Tibial nerve (tissue), 4 donors: ENCODE results near the gene SLC35F1. TPM values are rescaled to one million over a fixed set of nuclear protein-coding genes. Genes with fewer than 3 reads are reported as not detected.
A peak's percentile ranks its signal among the peaks of the same experiment; 100 is the strongest.

Experiments
- DNase-seq, 2 donors: peaks; one replicate each; pipeline ENCODE4 v3.0.0-alpha.2; 2019; ENCODE audit warnings: low spot score in 2 of 2
- H3K27ac ChIP-seq, 4 donors: fragments of 200-600 bp; sonication (generic) in 3 of 4; one replicate each; pipeline ENCODE4 v1.5.1; 2017 to 2019; ENCODE audit warnings: mild to moderate bottlenecking in 1 of 4
- H3K27me3 ChIP-seq, 2 donors: fragments of 200-600 bp; sonication (generic) in 1 of 2; one replicate each; pipeline versions ENCODE4 v1.5.1 to v1.6.0; 2017 to 2019
- H3K36me3 ChIP-seq, 3 donors: fragments of 200-600 bp; sonication (generic); one replicate each; pipeline ENCODE4 v1.5.1; 2018 to 2019
- H3K4me1 ChIP-seq, 4 donors: fragments of 200-600 bp; sonication (generic) in 3 of 4; one replicate each; pipeline ENCODE4 v1.5.1; 2017 to 2019
- H3K4me3 ChIP-seq, 4 donors: fragments of 200-600 bp; sonication (generic) in 3 of 4; one replicate each; pipeline ENCODE4 v1.5.1; 2017 to 2019; ENCODE audit warnings: mild to moderate bottlenecking in 1 of 4, moderate library complexity in 1 of 4
- H3K9me3 ChIP-seq, 4 donors: fragments of 200-600 bp; sonication (generic) in 3 of 4; one replicate each; pipeline ENCODE4 v1.5.1; 2017 to 2019
- CTCF ChIP-seq, 5 experiments: fragments of 200-600 bp in 3 of 5; fragments of 450-650 bp in 2 of 5; sonication (generic) in 3 of 5; IDR thresholded peaks; one replicate each; pipeline ENCODE4 v1.5.1; 2016 to 2019; ENCODE audit warnings: antibody characterized with exemption in 5 of 5, mild to moderate bottlenecking in 3 of 5, moderate library complexity in 2 of 5
- EP300 ChIP-seq, 2 donors: sonication (generic); formaldehyde crosslinking; IDR thresholded peaks; one replicate each; pipeline ENCODE4 v1.6.1; 2017; ENCODE audit warnings: antibody characterized with exemption in 2 of 2, mild to moderate bottlenecking in 1 of 2
- POLR2A ChIP-seq, 2 donors: fragments of 450-650 bp; IDR thresholded peaks; one replicate each; pipeline ENCODE4 v1.6.1; 2017; ENCODE audit warnings: antibody characterized with exemption in 2 of 2, mild to moderate bottlenecking in 2 of 2, moderate library complexity in 2 of 2
- WGBS, 2 donors: methylation state at CpG; one replicate each; pipeline ENCODE4 v1.1.5; 2018; 5-methylcytosine and 5-hydroxymethylcytosine counted together
- total RNA-seq, 4 donors: library from RNA; depleted of rRNA; stranded (reverse); fragments of >200 nt; gene quantifications; one replicate each; pipeline ENCODE4 v1.1.0, GENCODE V29; 2016

The SLC35F1 gene
- total RNA-seq, 4 donors from 2014 or later: 12.7 to 40.4 (median 16.5) TPM

- no peaks in the 10 kb centered on the region for H3K9me3 ChIP-seq
- TF ChIP-seq CTCF (IDR thresholded peaks at IDR 0.05) (no peak), EP300 (IDR thresholded peaks at IDR 0.05) (no peak), POLR2A (IDR thresholded peaks at IDR 0.05) (no peak)
- no peak overlapping the region for H3K4me3 ChIP-seq
- H3K36me3 ChIP-seq: peaks cover 0 to 7% (median 0%) of the 10 kb centered on the region in 3 donors
- H3K27me3 ChIP-seq: no peaks in the 10 kb centered on the region
- 20 to 22% methylated on average over 3 of the region's 3 CpGs for WGBS, 2 donors
- peaks cover 0 to 48% (median 5%) of the 10 kb centered on the region in 4 donors for H3K4me1 ChIP-seq
- peak overlapping the region in 3 of 4 donors; percentile 45 to 82 (median 46) for H3K27ac ChIP-seq
- no peak for DNase-seq
Measured at GRCh38 chr6:118318648-118319047, 411.6 kb downstream of the SLC35F1 start.

GRCh38 chr6:118319416-118319815 is 412.4 kb downstream of the SLC35F1 start:
- DNase-seq: no peak
- Histone ChIP-seq H3K27me3 (no peaks in the 10 kb centered on the region), H3K36me3 (peaks cover 0 to 2% (median 0%) of the 10 kb centered on the region in 3 donors), H3K9me3 (no peaks in the 10 kb centered on the region), H3K27ac (peak overlapping the region in 2 of 4 donors; percentile 45 to 53), H3K4me3 (no peak overlapping the region), H3K4me1 (peaks cover 0 to 48% (median 5%) of the 10 kb centered on the region in 4 donors)
- WGBS, 2 donors: 81 to 82% methylated on average over 3 of the region's 3 CpGs
- TF ChIP-seq CTCF (IDR thresholded peaks at IDR 0.05) (no peak), POLR2A (IDR thresholded peaks at IDR 0.05) (no peak), EP300 (IDR thresholded peaks at IDR 0.05) (no peak)

GRCh38 chr6:118319894-118320649 is 413.0 kb downstream of the SLC35F1 start:
- no peaks in the 10 kb centered on the region for H3K27me3 ChIP-seq
- H3K27ac ChIP-seq: peak overlapping the region in 2 of 4 donors; percentile 30 to 71
- DNase-seq: no peak
- H3K4me3 ChIP-seq: no peak overlapping the region
- H3K4me1 ChIP-seq: peaks cover 0 to 48% (median 5%) of the 10 kb centered on the region in 4 donors
- no peaks in the 10 kb centered on the region for H3K36me3 ChIP-seq
- 79 to 84% methylated on average over 5 of the region's 5 CpGs for WGBS, 2 donors
- TF ChIP-seq EP300 (IDR thresholded peaks at IDR 0.05) (no peak), CTCF (IDR thresholded peaks at IDR 0.05) (no peak), POLR2A (IDR thresholded peaks at IDR 0.05) (no peak)
- no peaks in the 10 kb centered on the region for H3K9me3 ChIP-seq

- TF ChIP-seq POLR2A (IDR thresholded peaks at IDR 0.05) (no peak), CTCF (IDR thresholded peaks at IDR 0.05) (no peak), EP300 (IDR thresholded peaks at IDR 0.05) (no peak)
- Histone ChIP-seq H3K36me3 (no peaks in the 10 kb centered on the region), H3K4me3 (no peak overlapping the region), H3K27ac (peak overlapping the region in 2 of 4 donors; percentile 30 to 71), H3K4me1 (peaks cover 0 to 48% (median 5%) of the 10 kb centered on the region in 4 donors), H3K27me3 (no peaks in the 10 kb centered on the region), H3K9me3 (no peaks in the 10 kb centered on the region)
- WGBS, 2 donors: 21 to 41% methylated on average over 2 of the region's 2 CpGs
- peak in 1 of 2 donors; percentile 32 for DNase-seq
Measured at GRCh38 chr6:118320652-118321051, 413.6 kb downstream of the SLC35F1 start.

GRCh38 chr6:118324116-118324515 is 417.1 kb downstream of the SLC35F1 start:
- no peak for DNase-seq
- Histone ChIP-seq H3K9me3 (no peaks in the 10 kb centered on the region), H3K4me3 (no peak overlapping the region), H3K27me3 (no peaks in the 10 kb centered on the region), H3K36me3 (no peaks in the 10 kb centered on the region), H3K27ac (no peak overlapping the region), H3K4me1 (peaks cover 0 to 23% (median 5%) of the 10 kb centered on the region in 4 donors)
- 79 to 83% methylated on average over 5 of the region's 5 CpGs for WGBS, 2 donors
- TF ChIP-seq CTCF (IDR thresholded peaks at IDR 0.05): no peak
- TF ChIP-seq EP300 (IDR thresholded peaks at IDR 0.05): no peak
- no peak for TF ChIP-seq POLR2A (IDR thresholded peaks at IDR 0.05)
